Progenitor cell of endocrine pancreas (in vitro differentiated cells): ENCODE data around the gene RNF149. TPM values are rescaled to one million over a fixed set of nuclear protein-coding genes. Genes with fewer than 3 reads are reported as not detected.
"Not testable (repeated sequence)": the region's sequence is repeated elsewhere in the genome, so short reads cannot be mapped to it uniquely, and the experiment has no call there.

ENCODE experiments used
- DNase-seq: peaks from one replicate; pipeline ENCODE4 v3.0.0; 2021; ENCODE audit warnings: low spot score; ENCODE audit not compliant: unreplicated experiment
- H3K27ac Mint-ChIP-seq: 2 replicates; pipeline ENCODE4 v1.8.0; 2021; ENCODE audit warnings: mild to moderate bottlenecking, moderate library complexity, mixed read lengths
- H3K27me3 Mint-ChIP-seq: 2 replicates; pipeline ENCODE4 v1.8.0; 2021; ENCODE audit warnings: mixed read lengths
- H3K36me3 Mint-ChIP-seq: 2 replicates; pipeline ENCODE4 v1.8.0; 2022; ENCODE audit warnings: mixed read lengths; ENCODE audit not compliant: insufficient read depth
- H3K4me1 Mint-ChIP-seq: 2 replicates; pipeline ENCODE4 v1.8.0; 2021; ENCODE audit warnings: low read depth, mixed read lengths
- H3K4me3 Mint-ChIP-seq: 2 replicates; pipeline ENCODE4 v1.8.0; 2021; ENCODE audit warnings: low read depth, mild to moderate bottlenecking, moderate library complexity, mixed read lengths
- H3K9me3 Mint-ChIP-seq: 2 replicates; pipeline ENCODE4 v1.8.0; 2021; ENCODE audit warnings: low read depth, mixed read lengths
- total RNA-seq: library from RNA; stranded (reverse); gene quantifications from 2 replicates; pipeline ENCODE4 v1.2.1, GENCODE V29; 2021
- TF ChIP-seq, protein P1 (sequence below): fragments of 200-600 bp; sonication (generic); IDR thresholded peaks from one replicate; pipeline ENCODE4 v1.5.0; 2021; ENCODE audit warnings: antibody characterized with exemption, mild to moderate bottlenecking; ENCODE audit not compliant: unreplicated experiment

Gene RNF149
- total RNA-seq, 1 donor from 2014 or later = 51.5 TPM

DNA sequence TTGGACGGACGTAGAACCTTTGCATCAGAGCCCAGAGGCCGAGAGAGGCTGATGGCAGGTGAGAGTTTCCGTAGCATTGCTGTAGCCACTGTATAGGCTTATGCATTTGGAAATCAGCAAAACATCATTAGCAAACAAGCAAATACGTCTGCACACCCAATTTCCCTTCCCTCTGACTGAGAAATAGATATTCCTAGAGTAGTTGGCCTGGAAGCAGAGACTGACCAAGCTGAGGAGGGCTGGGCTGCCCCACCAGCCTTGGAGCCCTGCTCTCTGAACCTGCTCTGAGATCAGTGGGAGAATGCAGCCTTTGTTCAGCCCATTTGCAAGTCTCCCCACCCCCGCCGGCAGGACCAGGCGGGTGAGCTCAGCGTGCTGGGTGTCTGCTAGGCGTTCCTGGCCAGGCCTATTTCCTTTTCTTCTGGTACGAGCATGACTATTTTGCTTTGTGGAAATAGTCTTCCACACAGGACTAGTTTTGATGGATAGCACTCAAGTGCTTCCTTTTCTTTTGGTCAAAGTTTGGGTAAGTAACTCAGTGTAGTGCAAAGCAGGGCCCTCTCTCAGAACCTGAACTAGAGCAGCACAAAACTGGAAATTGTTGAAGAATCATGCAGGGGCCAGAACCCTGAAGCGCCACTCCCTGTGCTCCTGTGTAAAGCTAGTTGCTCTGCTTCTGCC is 21.9 kb upstream of the RNF149 start:
- no peaks in the 10 kb centered on the region for H3K36me3 Mint-ChIP-seq
- peak overlapping the region; percentile 93 for H3K27ac Mint-ChIP-seq
- H3K4me3 Mint-ChIP-seq = no peak overlapping the region
- TF ChIP-seq, protein P1, sequence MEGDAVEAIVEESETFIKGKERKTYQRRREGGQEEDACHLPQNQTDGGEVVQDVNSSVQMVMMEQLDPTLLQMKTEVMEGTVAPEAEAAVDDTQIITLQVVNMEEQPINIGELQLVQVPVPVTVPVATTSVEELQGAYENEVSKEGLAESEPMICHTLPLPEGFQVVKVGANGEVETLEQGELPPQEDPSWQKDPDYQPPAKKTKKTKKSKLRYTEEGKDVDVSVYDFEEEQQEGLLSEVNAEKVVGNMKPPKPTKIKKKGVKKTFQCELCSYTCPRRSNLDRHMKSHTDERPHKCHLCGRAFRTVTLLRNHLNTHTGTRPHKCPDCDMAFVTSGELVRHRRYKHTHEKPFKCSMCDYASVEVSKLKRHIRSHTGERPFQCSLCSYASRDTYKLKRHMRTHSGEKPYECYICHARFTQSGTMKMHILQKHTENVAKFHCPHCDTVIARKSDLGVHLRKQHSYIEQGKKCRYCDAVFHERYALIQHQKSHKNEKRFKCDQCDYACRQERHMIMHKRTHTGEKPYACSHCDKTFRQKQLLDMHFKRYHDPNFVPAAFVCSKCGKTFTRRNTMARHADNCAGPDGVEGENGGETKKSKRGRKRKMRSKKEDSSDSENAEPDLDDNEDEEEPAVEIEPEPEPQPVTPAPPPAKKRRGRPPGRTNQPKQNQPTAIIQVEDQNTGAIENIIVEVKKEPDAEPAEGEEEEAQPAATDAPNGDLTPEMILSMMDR = no peak
- no peaks in the 10 kb centered on the region for H3K27me3 Mint-ChIP-seq
- peaks cover 17% of the 10 kb centered on the region for H3K4me1 Mint-ChIP-seq
- H3K9me3 Mint-ChIP-seq = peaks cover 2% of the 10 kb centered on the region
- no peak for DNase-seq

DNA sequence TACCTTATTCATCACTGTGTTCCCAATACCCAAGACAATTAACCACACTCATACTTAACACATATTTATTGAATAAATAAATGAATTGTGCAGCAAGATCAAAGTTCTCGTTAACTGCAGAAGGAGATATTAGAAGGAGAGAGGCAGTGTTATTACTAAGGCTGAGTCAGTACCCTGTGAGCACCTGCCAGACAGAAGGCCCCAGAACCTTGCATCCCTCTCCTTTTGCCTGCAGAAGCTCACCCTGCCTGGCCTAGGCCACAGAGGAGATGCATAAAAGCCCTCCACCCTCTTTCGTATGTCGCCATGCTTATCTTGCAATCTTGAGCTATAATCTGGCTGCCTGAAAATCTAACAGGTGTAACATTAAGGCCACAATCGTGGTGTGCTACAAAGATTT is 20.5 kb upstream of the RNF149 start:
- Mint-ChIP-seq H3K4me3 (no peak overlapping the region), H3K4me1 (peaks cover 17% of the 10 kb centered on the region), H3K27me3 (no peaks in the 10 kb centered on the region), H3K36me3 (peaks cover 1% of the 10 kb centered on the region), H3K9me3 (peaks cover 6% of the 10 kb centered on the region), H3K27ac (no peak overlapping the region)
- no peak for DNase-seq
- TF ChIP-seq, protein P1 = no peak

DNA sequence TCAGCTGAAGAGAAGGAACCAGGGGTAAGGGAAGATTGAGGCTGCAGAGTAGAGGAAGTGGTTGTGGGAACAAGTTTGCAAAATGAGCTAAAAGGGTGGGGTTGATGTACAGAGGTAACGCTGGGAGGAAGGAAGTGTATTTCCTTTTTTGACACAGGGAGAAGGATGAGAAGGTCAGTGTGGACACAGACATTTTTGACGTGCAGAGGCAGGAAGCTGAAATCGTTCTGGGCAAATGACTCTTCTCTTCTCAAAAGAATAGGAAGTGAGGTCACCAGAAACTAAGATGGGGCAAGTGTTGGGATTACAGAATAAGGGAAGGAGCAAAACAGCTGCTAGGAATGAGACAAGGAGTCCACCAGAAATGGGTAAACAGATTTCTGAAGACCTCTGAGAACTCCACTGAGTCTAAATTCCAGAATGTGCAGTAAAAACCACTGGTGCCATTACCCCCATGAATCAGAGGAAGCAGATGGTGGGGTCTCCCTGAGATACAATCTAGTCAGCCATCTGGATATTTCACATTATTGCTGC is 20.0 kb upstream of the RNF149 start:
- TF ChIP-seq, protein P1 = no peak
- Mint-ChIP-seq H3K36me3 (peaks cover 1% of the 10 kb centered on the region), H3K9me3 (peaks cover 6% of the 10 kb centered on the region), H3K27me3 (no peaks in the 10 kb centered on the region), H3K4me1 (peaks cover 17% of the 10 kb centered on the region), H3K4me3 (no peak overlapping the region), H3K27ac (no peak overlapping the region)
- DNase-seq = no peak

DNA sequence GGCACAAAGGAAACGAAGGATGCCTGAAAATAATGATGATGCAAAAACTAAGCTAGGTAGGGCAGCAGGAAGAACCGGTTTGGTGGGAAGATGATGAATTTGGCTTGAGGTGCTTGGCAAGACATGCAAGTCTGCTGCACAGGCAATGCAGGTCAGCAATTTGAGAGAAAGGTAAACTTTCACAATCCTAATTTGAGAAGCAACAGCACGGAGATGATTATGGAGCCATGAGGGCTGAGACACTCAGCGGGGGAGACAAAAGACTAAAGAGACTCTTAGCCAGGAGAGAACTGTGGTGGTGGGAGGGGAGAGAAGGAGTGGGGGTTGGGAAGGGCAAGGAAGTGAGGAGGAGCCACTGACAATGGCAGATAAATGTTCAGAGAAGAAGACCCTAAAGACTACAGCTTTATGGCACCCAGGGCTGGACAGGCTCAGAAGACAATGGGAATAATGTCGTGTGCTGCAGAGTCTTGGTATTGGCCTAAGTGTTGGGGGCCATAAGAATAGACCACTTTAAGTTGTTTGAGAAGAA is 19.4 kb upstream of the RNF149 start:
- Mint-ChIP-seq H3K36me3 (peaks cover 1% of the 10 kb centered on the region), H3K4me1 (peaks cover 17% of the 10 kb centered on the region), H3K4me3 (no peak overlapping the region), H3K27ac (no peak overlapping the region), H3K27me3 (no peaks in the 10 kb centered on the region), H3K9me3 (peaks cover 6% of the 10 kb centered on the region)
- TF ChIP-seq, protein P1 = no peak
- no peak for DNase-seq

DNA sequence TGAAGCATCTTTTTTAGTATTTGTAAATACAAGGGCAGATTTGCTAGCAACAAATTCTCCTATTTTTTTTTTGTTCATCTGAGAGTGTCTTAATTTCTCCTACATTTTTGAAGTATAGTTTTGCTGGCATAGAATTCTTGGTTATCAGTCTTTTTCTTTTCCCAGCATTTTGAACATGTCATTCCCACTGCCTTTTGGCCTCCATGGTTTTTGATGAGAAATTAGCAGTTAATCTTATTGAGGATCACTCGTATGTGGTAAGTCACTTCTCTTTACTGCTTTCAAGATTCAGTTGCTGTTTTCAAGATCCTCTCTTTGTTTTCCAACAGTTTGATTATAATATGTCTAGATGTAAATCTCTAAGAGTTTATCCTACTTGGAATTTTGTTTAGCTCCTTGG is 16.9 kb upstream of the RNF149 start:
- H3K27ac Mint-ChIP-seq = no peak overlapping the region

DNA sequence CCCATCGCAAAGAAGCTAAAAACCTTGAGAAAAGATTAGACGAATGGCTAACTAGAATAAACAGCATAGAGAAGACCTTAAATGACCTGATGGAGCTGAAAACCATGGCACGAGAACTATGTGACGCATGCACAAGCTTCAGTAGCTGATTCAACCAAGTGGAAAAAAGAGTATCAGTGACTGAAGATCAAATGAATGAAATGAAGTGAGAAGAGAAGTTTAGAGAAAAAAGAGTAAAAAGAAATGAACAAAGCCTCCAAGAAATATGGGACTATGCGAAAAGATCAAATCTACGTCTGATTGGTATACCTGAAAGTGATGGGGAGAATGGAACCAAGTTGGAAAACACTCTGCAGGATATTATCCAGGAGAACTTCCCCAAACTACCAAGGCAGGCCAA is 8.1 kb upstream of the RNF149 start:
- H3K27ac Mint-ChIP-seq, H3K4me3 Mint-ChIP-seq, H3K36me3 Mint-ChIP-seq, DNase-seq, H3K27me3 Mint-ChIP-seq, H3K4me1 Mint-ChIP-seq: not testable (repeated sequence)
- peaks cover 13% of the 10 kb centered on the region for H3K9me3 Mint-ChIP-seq

More for the DNA sequence above, 16.9 kb upstream of the RNF149 start:
- Mint-ChIP-seq H3K4me3 (no peak overlapping the region), H3K4me1 (peaks cover 11% of the 10 kb centered on the region), H3K36me3 (peaks cover 1% of the 10 kb centered on the region), H3K9me3 (peaks cover 10% of the 10 kb centered on the region), H3K27me3 (no peaks in the 10 kb centered on the region)
- DNase-seq = no peak
- TF ChIP-seq, protein P1 = no peak
